Mesenchymal stem cell (in vitro differentiated cells and primary cell): Measurements from ENCODE around the gene PROSER2.

Source experiments
- DNase-seq: peaks from one replicate; pipeline ENCODE4 v3.0.0-alpha.2; 2013
- H2AFZ ChIP-seq: one replicate; pipeline ENCODE4 v1.6.1; 2013; ENCODE audit warnings: low read depth, mild to moderate bottlenecking, control low read depth, inconsistent platforms, low read length, moderate library complexity
- H2AK5ac ChIP-seq: 2 replicates; pipeline ENCODE4 v1.6.1; 2013; ENCODE audit warnings: low read length, moderate library complexity, mild to moderate bottlenecking, inconsistent platforms; ENCODE audit not compliant: severe bottlenecking
- H2BK120ac ChIP-seq: one replicate; pipeline ENCODE4 v1.6.1; 2013; ENCODE audit warnings: low read depth, mild to moderate bottlenecking, inconsistent platforms, low read length, moderate library complexity
- H2BK12ac ChIP-seq, 2 experiments: one replicate each; pipeline ENCODE4 v1.6.1; 2013; ENCODE audit warnings: inconsistent platforms in 2 of 2, low read length in 2 of 2, mild to moderate bottlenecking in 2 of 2, moderate library complexity in 2 of 2, control low read depth in 1 of 2
- H2BK15ac ChIP-seq: one replicate; pipeline ENCODE4 v1.6.1; 2013; ENCODE audit warnings: mild to moderate bottlenecking, low read depth, inconsistent platforms; ENCODE audit not compliant: poor library complexity, severe bottlenecking
- H2BK5ac ChIP-seq: 2 replicates; pipeline ENCODE4 v1.6.1; 2013; ENCODE audit warnings: low read depth, mild to moderate bottlenecking, low read length, control low read depth, inconsistent platforms; ENCODE audit not compliant: poor library complexity, severe bottlenecking
- H3K14ac ChIP-seq, 2 experiments: one replicate each; pipeline ENCODE4 v1.6.1; 2013; ENCODE audit warnings: inconsistent platforms in 2 of 2, low read length in 2 of 2, control low read depth in 1 of 2, mild to moderate bottlenecking in 1 of 2, moderate library complexity in 1 of 2
- H3K18ac ChIP-seq, 2 experiments: one replicate each; pipeline ENCODE4 v1.6.1; 2013; ENCODE audit warnings: inconsistent platforms in 2 of 2, low read length in 2 of 2, control low read depth in 1 of 2, low read depth in 1 of 2, mild to moderate bottlenecking in 1 of 2
- H3K23ac ChIP-seq, 2 experiments: one replicate each; pipeline ENCODE4 v1.6.1; 2013; ENCODE audit warnings: inconsistent platforms in 2 of 2, low read length in 2 of 2, mild to moderate bottlenecking in 2 of 2, moderate library complexity in 2 of 2, control low read depth in 1 of 2
- H3K27ac ChIP-seq: 2 replicates; pipeline ENCODE4 v1.5.1; 2013; ENCODE audit warnings: mild to moderate bottlenecking, moderate library complexity, low read length, control low read depth, inconsistent platforms; ENCODE audit not compliant: poor library complexity, severe bottlenecking
- H3K27me3 ChIP-seq, 2 experiments: 2 replicates each; pipeline versions ENCODE4 v1.6.1 to v1.7.0; 2013; ENCODE audit warnings: low read length in 2 of 2, mild to moderate bottlenecking in 2 of 2, moderate library complexity in 2 of 2, control low read depth in 1 of 2, inconsistent platforms in 1 of 2; ENCODE audit not compliant: control insufficient read depth in 1 of 2, insufficient read depth in 1 of 2
- H3K36me3 ChIP-seq, 2 experiments: 2 replicates each; pipeline versions ENCODE4 v1.6.1 to v1.7.0; 2013; ENCODE audit warnings: low read length in 2 of 2, control low read depth in 1 of 2, inconsistent platforms in 1 of 2, low read depth in 1 of 2, mild to moderate bottlenecking in 1 of 2; ENCODE audit not compliant: insufficient read depth in 2 of 2, control insufficient read depth in 1 of 2
- H3K4ac ChIP-seq, 2 experiments: one replicate each; pipeline ENCODE4 v1.6.1; 2013; ENCODE audit warnings: inconsistent platforms in 2 of 2, low read length in 2 of 2, mild to moderate bottlenecking in 2 of 2, moderate library complexity in 2 of 2, control low read depth in 1 of 2, low read depth in 1 of 2
- H3K4me1 ChIP-seq: 2 replicates; pipeline ENCODE4 v1.6.1; 2013; ENCODE audit warnings: low read depth, low read length, control low read depth; ENCODE audit not compliant: control insufficient read depth, insufficient read depth
- H3K4me2 ChIP-seq: 2 replicates; pipeline ENCODE4 v1.6.1; 2013; ENCODE audit warnings: low read length, mild to moderate bottlenecking, inconsistent platforms; ENCODE audit not compliant: poor library complexity, severe bottlenecking
- H3K4me3 ChIP-seq, 2 experiments: 2 replicates each; pipeline versions ENCODE4 v1.5.1 to v1.7.0; 2013; ENCODE audit warnings: low read length in 2 of 2, mild to moderate bottlenecking in 2 of 2, control low read depth in 1 of 2, low read depth in 1 of 2; ENCODE audit not compliant: insufficient read depth in 1 of 2
- H3K79me1 ChIP-seq: replicated peaks from 2 replicates; pipeline ENCODE4 v1.6.1; 2013; ENCODE audit warnings: mild to moderate bottlenecking, control low read depth, low read length, inconsistent platforms; ENCODE audit not compliant: poor library complexity, severe bottlenecking
- H3K9ac ChIP-seq: 2 replicates; pipeline ENCODE4 v1.7.0; 2013; ENCODE audit warnings: mild to moderate bottlenecking, low read length, moderate library complexity
- H3K9me3 ChIP-seq: 2 replicates; pipeline ENCODE4 v1.7.0; 2013; ENCODE audit warnings: mild to moderate bottlenecking, low read length; ENCODE audit not compliant: control insufficient read depth
- H4K8ac ChIP-seq: one replicate; pipeline ENCODE4 v1.6.1; 2013; ENCODE audit warnings: inconsistent platforms, mild to moderate bottlenecking, low read length, moderate library complexity
- H4K91ac ChIP-seq: one replicate; pipeline ENCODE4 v1.6.1; 2013; ENCODE audit warnings: mild to moderate bottlenecking, low read length, inconsistent platforms
- WGBS: methylation state at CpG from one replicate; pipeline ENCODE4 v1.1.7; 2013; ENCODE audit warnings: mixed read lengths; 5-methylcytosine and 5-hydroxymethylcytosine counted together

PROSER2 gene

DNA sequence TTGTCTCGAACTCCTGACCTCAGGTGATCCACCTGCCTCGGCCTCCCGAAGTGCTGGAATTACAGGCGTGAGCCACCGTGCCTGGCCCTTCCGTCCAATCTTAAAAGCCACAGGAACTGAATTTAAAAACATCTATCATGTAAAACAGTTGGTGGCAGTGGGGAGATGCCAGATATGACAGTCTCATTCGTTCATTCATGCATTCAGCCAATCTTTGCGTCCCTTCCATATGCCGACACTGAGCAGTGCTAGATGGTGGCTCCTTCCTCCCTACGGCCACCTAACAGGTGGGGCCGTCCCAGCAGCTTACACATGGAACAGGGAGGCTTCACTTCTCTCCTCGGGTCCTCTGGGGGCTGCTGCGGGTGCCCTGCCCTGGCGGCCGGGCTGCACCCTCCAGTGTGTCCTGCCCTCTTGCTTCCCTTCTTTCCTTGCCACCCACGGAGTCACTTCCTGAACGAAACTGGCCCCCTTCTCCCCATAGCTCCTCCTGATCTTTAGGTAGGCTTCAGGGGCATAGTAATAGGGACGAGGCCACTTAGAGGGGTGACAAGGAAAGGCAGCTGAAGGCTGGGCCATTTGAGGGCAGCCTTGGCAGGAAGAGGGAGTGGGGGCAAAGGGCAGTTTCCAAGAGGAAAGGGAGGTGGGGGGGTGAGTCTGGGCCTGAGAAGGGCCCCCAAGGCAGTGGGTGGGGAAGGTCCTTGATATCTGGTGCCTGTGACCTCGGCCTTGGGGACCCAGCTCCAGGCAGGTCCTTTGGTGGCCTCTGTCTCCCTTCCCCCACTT, 53.8 kb downstream of the PROSER2 start:
- Histone ChIP-seq H2BK12ac (no peak overlapping the region), H2AFZ (no peak overlapping the region), H3K27ac (no peak overlapping the region), H3K27me3 (no peaks in the 10 kb centered on the region), H3K36me3 (no peaks in the 10 kb centered on the region), H3K9me3 (no peaks in the 10 kb centered on the region), H2BK15ac (no peak overlapping the region), H2BK5ac (no peak overlapping the region), H3K4ac (no peak overlapping the region), H2AK5ac (no peak overlapping the region), H4K8ac (no peak overlapping the region), H3K79me1 (no peaks in the 10 kb centered on the region), H4K91ac (no peak overlapping the region), H3K23ac (no peak overlapping the region), H3K4me1 (peaks cover 32% of the 10 kb centered on the region), H3K4me2 (no peak overlapping the region), H3K4me3 (no peak overlapping the region), H3K18ac (no peak overlapping the region), H3K9ac (no peak overlapping the region), H2BK120ac (no peak overlapping the region), H3K14ac (no peak overlapping the region)
- 98% methylated on average over 17 of the region's 19 CpGs for WGBS
- DNase-seq: no peak

DNA sequence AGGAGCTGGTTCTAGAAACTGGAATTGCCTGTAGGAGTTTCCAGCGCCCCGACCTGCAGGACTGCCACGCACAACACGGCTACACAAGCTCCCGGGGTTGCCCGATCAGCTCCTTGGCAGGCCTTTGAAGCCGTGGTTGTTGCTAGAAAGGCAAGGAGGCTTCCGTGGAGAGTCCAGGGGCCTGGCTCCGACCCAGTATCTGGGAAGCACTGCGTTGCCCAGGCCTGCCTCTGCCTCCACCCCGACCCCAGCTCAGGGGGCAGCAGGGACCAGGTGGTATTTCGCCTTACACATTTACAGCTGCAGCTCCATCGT, 54.4 kb downstream of the PROSER2 start:
- DNase-seq: no peak
- WGBS: 96% methylated on average over 13 of the region's 13 CpGs
- no peaks in the 10 kb centered on the region for H3K36me3 ChIP-seq
- no peak overlapping the region for H2AK5ac ChIP-seq
- no peaks in the 10 kb centered on the region for H3K79me1 ChIP-seq
- no peak overlapping the region for H3K4ac ChIP-seq
- no peaks in the 10 kb centered on the region for H3K27me3 ChIP-seq
- no peaks in the 10 kb centered on the region for H3K9me3 ChIP-seq
- H3K9ac ChIP-seq: no peak overlapping the region
- H4K8ac ChIP-seq: no peak overlapping the region
- H3K18ac ChIP-seq: no peak overlapping the region
- H2BK5ac ChIP-seq: no peak overlapping the region
- no peak overlapping the region for H2BK120ac ChIP-seq
- peak overlapping the region; percentile 37 for H2BK15ac ChIP-seq
- no peak overlapping the region for H4K91ac ChIP-seq
- H3K4me1 ChIP-seq: peaks cover 33% of the 10 kb centered on the region
- H3K14ac ChIP-seq: no peak overlapping the region
- H3K4me3 ChIP-seq: no peak overlapping the region
- H2AFZ ChIP-seq: no peak overlapping the region
- no peak overlapping the region for H2BK12ac ChIP-seq
- no peak overlapping the region for H3K23ac ChIP-seq
- no peak overlapping the region for H3K4me2 ChIP-seq
- no peak overlapping the region for H3K27ac ChIP-seq

DNA sequence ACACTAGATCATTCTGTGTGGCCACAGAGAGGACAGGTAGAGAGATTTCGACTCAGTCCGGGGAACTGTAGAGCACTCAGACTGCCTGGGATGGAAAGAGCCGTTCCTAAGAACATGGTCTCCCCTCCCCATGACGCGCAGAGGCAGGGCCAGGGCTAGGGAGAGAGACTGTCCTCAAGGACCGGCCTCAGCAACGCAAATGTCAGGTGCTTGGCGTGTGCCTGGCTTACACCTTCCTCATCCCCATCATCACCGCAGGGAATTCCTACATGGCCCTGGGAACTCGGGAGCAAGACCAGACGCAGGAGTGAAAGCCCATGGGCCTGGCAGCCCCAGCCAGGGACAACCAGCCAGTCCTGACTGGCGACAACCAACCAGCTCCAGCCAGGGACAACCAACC, 55.6 kb downstream of the PROSER2 start:
- Histone ChIP-seq H3K36me3 (no peaks in the 10 kb centered on the region), H2BK120ac (no peak overlapping the region), H4K91ac (no peak overlapping the region), H3K9ac (no peak overlapping the region), H3K18ac (no peak overlapping the region), H3K4me2 (no peak overlapping the region), H3K27ac (no peak overlapping the region), H3K4me1 (peaks cover 33% of the 10 kb centered on the region), H2BK12ac (no peak overlapping the region), H3K4me3 (no peak overlapping the region), H2BK5ac (no peak overlapping the region), H2AK5ac (no peak overlapping the region), H3K14ac (no peak overlapping the region), H2BK15ac (no peak overlapping the region), H3K27me3 (no peaks in the 10 kb centered on the region), H3K79me1 (no peaks in the 10 kb centered on the region), H4K8ac (no peak overlapping the region), H3K23ac (no peak overlapping the region), H3K9me3 (no peaks in the 10 kb centered on the region), H2AFZ (no peak overlapping the region), H3K4ac (no peak overlapping the region)
- 94% methylated on average over 12 of the region's 12 CpGs for WGBS
- no peak for DNase-seq

- Histone ChIP-seq H3K27me3 (no peaks in the 10 kb centered on the region), H2BK12ac (no peak overlapping the region), H3K9ac (no peak overlapping the region), H2AFZ (no peak overlapping the region), H4K91ac (no peak overlapping the region), H3K18ac (no peak overlapping the region), H3K4ac (no peak overlapping the region), H2BK120ac (no peak overlapping the region), H3K79me1 (no peaks in the 10 kb centered on the region), H3K14ac (no peak overlapping the region), H3K4me3 (no peak overlapping the region), H3K9me3 (no peaks in the 10 kb centered on the region), H3K27ac (no peak overlapping the region), H3K4me2 (no peak overlapping the region), H3K36me3 (no peaks in the 10 kb centered on the region), H4K8ac (no peak overlapping the region), H2AK5ac (no peak overlapping the region), H2BK15ac (no peak overlapping the region), H3K23ac (no peak overlapping the region), H2BK5ac (no peak overlapping the region), H3K4me1 (peaks cover 31% of the 10 kb centered on the region)
- no peak for DNase-seq
- WGBS: 93% methylated on average over 15 of the region's 15 CpGs
Measured at GRCh38 chr10:11879387-11880094, 56.4 kb downstream of the PROSER2 start.
